HG02852 (cell line): Measurements from ENCODE around the gene SHROOM3.
A peak's percentile ranks its signal among the peaks of the same experiment; 100 is the strongest.

ENCODE experiments used
- ATAC-seq: cut with Tn5 transposase; IDR thresholded peaks from one replicate; pipeline ENCODE4 v1.9.1; 2021; ENCODE audit warnings: mild to moderate bottlenecking, moderate library complexity; ENCODE audit not compliant: unreplicated experiment

Gene SHROOM3

DNA sequence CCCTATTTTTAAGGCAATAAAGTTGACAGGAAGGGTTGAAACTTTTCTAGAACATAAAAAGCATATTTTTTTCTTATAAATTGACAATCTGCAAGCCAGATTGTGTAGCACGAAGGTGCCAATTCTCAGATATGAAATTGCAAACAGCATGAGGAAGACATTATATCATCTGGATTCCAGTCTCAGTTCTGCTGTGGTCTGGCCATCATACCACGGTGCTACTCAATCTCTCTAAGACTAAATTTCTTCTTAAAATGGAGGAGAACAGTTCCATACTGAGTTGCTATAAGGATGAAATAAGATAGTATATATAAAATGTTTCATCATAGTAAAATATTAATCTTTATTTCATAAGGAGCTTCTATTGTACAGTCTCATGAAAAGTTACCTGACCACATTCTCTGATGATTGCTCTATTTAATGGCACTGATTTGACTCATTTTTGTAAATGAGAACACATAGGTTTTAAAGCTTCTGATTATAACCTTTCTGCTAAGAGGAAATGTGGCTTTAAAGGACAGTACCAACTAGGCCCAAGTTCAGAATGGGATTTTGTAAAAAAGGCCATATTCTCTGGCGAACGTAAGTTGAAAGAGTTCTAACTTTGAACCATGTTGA lies 127.9 kb downstream of the SHROOM3 start:
- no peak for ATAC-seq

DNA sequence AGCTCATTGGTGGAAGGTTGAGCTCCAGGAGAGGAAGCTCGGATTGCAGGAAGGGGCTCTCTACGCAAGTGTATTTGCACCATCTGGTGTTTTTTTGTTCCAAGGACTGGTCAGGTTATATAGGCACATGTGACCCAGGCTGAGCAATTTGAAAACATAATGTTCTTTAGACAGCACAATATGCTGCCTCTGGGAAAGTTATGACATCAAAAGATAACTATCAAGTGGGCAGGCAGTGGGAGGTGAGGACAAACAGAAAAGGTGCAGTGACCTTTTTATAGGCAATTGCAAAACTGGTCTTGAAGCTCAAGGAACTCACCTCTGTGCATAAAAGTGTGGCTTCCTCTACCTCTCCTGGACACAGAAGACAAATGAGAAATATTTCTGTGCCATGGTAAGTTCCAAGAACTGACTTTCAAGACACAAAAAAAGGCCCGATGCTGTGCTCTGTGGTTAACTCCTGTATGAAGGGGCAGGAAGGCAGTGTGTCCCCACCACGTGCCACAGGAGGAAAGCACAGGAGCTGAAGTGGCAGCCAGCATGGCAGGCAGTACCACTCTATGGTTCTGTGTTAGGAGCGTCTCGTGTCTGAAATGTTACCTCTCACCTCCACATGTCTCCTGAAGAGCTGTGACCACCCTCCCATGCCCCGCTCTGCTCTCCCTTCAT lies 128.6 kb downstream of the SHROOM3 start:
- no peak for ATAC-seq

DNA sequence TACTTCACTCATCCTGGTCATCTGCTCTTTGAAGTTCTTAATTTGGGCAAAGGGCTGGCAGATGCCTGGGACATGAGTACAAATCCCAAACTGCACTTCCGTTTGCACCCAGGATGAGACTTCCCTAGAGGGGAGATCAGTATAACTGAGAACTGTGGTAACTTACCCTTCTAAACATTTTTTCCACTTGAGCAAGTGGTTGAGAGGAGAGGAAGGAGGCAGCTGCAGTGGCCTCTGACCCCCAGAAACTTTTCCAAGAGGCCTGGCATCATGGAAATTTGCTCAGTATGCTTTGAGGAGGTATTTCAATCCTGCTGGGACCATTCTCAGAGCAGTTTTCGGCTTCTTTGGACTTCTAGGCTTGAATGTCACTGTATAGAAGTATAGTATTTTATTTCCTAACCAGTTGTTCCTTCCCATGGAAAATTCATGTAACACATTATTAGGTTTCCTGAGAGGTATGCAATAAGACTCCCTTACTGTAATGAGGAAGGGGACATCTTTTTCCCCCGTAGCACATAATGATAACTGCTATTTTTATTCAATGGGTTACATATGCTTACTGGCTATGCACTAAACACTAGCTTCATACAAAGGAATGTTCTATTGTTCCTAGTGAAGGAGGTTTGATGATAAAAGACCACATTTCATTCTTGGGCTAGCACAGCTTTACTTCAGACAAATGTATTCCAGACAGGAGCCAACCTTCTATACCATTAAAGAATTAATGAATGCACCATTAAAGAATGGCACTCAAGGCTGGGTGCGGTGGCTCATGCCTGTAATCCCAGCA lies 129.3 kb downstream of the SHROOM3 start:
- no peak for ATAC-seq

DNA sequence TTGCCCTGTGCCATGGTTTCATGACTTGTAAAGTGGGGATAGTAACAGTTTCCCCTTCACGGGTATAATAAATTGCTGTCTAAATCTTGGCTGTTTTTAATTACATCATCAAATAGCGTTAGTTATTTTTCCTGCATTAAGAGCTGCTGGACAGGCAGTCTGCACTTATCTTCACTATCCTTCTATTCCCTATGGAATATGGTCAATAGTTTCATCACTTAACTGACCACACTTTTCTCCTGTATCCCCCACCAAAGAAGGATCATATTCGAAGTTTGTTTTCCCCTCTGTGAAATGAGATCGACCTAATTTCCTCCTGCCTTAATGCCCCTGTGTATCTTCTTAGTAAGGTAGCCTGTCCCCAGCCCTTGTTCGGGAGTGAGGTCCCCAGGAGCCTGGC lies 133.2 kb downstream of the SHROOM3 start:
- ATAC-seq: no peak

DNA sequence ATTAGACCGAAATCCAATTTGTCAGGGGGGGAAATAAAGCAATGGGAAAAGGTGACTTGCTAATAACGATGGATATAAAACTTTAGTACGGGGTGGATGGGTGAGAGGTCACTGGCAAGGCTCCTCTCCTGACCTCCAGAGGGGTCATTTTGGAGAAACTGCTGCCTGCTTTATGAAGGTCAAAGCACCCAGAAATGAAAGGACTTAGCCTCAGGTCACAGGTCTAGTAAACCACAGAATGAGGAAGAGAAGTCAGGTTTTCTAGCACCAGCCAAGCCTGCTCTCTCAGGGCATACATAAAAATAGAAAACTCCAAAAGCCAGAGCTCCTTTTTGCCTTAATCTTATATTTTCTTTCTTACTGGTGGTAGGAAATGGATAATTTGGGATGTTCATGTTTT lies 134.2 kb downstream of the SHROOM3 start:
- no peak for ATAC-seq

DNA sequence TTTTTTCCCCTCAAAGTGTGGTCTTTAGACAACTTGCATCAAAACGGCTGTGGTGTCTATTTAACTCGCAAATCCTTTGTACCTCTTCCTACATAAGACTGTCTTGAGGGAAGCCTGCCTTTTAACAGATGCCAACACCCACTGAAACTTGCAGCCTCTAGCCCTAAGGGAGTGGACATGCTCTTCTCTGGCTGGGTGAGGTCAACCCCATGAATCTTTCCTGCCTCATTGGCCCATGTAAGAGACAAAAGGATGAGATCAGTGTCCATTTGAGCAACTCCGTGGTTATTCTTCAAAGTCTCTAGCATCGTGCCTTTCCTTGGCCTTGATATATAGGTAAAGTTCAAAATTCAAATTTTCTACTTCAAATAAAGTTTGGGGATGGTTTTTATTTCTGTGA lies 134.7 kb downstream of the SHROOM3 start:
- ATAC-seq: no peak

DNA sequence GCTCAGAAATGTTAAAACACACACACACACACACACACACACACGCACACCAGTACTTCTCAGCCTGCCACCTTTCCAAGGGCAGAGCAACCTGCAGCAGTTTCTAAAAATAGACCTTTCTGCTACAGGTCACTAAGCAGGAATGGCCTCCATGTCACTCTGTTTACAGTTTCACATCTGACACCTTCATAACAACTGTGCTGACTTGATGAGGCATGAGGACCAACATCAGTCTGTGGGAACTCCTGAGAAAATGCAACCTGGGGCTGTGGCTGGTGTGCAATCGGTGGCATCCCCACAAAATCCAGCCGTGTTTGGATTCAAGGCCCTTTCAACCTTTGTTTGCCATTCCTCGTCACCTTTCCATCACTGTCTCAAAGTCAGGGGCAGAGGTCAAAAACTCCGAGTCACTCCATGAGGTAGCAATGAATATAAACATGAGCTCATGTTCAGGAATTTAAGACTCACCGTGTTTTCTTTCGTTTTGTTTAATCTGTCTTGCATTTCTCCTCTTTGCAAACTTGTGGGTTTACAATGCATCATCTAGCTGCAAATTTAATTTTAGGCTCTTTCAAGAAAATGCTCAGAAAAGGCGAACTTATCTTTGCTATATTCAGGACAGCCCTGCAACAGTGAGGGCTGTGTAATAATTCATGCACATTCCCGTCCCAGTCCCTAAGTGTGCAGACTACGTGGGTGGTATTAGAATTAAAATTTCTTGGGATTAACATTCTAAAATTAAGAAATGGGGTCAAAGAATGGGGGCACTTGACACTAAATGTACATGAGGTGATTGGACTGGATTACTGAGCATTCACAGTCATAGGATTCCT lies 135.3 kb downstream of the SHROOM3 start:
- no peak for ATAC-seq

DNA sequence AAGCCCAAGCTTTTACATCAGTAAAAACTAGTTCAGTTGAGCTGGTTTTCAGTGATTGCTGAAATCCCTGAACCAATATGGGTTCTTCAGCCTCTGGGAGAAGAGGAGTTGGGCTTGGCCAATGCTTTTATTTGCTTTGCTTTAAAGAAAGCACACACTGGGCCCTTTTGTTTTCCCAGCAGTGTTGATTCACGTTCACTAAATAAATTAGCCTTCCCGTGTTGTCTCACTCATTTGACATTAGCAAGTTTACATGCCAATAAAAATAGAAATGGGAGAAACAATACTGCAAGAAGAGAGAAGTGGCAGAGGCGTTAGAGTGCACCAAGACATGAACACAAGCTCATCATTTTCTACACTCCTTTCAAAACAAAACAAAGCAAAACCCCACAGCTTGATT lies 136.2 kb downstream of the SHROOM3 start:
- ATAC-seq: no peak

DNA sequence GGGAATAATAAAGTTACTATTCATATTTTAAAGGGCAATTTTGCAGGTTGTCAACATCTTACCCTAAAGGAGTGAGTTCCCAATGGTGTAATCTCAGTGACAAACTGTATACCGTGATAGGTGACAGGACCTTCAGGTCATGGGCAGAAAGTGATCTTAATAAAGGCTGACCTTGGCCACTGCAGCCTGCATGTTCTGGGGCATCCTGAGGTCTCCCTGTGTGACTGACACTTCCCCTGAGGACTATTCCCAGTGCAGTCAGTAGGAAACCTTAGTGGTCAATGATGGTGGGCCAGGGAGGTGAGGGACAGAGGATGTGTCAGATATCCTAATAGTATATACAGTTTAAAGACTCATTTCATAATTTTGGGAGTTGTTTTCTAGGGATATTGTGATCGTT lies 137.2 kb downstream of the SHROOM3 start:
- ATAC-seq: no peak

DNA sequence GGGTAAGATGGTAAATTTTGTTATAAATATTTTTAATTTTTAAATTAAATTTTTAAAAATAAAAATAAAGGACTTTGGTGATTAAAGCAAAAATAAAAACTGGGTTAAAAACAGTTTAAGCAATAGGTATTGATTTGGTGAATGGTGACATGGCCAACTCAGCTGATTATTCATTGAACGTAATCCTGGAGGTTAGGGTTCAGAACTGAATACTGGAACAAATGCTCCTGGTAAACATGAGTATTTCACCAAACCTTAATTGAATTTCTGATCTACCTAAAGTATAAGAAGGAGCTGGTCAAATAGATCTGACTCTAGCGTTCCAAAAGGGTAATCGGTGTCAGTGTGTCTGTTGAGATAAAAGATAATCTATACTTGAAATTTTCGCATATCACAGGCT lies 141.8 kb downstream of the SHROOM3 start:
- ATAC-seq: no peak

DNA sequence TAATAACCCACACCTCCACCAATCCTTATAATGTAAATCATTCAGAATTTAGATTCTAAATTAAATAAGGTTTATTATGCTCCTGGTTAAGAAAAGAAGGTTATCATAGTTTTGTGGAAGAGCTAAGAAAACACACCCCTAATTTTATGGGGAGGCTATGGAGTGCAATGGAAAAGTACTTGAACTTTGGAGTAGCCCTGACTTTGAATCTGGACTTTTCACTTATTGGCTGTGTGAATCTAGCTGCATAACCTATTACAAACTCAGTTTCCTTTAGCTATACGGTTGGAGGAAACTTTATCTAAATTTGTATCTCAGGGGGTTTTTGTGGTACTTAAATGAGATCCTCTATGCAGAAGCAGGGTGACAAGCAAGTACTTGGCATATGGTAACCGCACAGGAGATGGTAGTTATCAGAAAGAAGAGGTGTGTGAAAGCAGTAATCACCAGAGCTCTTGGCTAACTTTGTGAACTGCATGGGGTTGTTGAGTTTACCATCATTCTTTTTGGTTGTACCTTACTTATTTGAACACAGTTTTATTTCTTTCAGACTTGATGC lies 143.1 kb downstream of the SHROOM3 start:
- ATAC-seq: no peak

DNA sequence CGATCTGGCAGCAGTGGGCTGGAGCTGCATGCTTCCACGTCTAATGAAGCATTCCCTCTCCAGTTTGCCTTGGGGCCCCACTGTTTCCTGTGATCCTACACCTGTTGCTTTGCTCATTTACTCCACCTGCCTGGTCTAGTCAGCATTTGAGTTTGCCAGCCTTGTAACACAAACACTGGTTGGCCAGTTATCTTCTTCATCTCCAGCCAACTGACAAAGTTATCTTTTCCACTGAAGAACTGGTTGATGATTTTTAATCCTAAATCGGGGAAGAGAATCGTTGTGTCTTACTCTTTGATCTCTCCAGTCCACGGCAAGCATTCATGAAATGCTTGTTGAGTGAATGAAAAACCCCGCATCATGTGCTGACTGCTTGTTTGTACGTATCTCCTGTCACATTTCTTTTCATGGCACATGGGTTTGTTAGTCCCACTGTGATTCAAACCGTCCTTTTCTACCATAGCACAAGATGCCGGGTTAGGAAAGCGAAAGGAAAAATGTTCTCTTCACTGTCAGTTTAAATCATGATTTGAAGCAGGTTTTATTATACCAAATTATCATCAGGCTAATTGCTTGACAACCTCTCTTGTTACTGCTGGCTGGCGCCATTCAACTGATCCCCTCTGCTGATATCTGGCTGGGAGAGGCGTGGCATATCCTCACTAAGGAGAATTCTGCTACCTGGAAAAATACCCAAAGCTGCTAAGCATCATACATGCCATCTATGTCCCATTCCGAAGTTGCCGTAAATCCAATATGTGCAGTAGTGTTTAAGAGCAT lies 144.8 kb downstream of the SHROOM3 start:
- ATAC-seq: no peak

DNA sequence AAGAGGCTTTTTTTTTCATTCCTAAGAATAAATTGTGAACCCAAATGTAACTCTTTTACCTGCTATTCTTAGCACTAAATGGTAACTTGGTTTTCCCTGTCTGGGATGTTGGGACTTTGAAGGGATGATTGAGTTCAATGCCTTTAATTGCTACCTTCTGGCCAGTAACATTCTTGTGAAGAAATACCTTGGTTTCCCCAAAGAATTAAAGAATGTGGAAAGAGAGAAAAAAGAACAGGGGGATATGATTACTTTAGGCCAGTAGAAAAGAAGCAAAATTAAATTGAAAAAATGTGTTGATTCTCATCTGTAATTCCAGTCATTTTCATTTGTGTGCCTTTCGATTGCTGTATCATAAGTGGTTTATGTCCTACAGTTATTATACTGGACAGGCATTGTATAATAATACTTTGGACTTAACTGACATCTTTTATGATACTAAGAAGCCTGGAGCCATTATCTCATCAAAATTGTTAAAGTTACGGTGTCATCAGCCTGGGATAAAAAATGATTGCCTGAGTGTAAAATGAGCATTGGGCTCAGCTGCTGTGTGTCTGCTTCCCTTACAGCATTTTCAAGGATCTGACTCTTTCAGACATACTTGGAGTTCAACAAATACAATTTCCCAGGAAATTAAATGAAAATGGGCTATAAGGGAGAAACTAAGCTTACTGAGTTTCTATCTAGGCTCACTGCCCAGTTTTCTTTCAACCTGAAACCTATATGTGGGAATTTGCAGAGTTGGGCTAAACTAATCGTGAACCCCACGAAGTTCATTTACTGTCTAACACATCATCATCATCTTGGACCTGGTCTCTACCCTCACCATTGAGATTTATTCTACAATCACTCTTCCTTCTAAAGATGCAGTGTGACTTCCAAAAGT lies 146.3 kb downstream of the SHROOM3 start:
- ATAC-seq: no peak

DNA sequence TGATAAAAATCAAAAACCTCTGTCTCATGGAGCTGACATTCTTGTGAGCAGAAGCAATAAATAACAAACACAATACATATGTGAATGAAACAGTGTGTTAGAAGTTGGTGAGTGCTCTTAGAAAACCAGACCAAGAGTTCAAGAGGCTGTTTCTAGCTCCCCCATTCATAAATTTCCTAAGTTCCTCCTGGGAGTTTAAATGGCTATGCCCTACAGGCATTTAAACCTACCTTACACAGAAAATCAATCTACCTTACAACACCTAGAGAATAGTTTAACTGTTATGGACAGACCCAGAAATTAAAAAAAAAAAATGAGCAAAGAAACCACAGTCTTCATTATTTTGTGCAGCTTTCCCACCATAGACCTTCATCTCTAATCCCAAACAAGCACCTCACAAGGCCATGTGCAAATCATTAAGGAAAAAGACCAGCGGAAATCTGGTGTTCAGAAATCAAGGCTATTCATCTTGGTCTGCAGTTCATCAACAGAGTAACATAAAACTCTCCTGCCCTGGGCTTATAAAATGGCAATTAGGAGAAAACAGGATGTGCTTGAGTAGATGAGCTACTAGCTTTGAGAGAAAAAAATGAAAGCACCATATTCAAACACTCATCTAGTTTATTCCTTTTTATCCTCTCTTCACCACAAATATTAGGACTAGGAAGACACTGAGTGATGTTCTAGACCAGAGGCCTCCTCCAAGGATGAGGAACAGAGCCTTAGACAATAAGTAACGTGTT lies 147.2 kb downstream of the SHROOM3 start:
- ATAC-seq: no peak

DNA sequence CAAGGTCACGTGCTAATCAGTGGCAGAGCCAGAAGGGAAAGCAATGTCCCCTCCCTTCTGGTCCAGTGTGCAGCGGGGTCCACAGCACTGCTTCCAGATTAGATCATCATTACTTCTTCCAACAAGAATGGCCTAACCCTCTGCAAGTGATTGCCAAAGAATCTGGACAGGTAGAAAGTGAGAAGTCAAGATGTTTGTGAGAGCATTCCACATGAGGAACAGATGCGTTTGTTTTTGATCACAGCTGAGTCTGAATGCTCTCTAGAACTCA lies 147.7 kb downstream of the SHROOM3 start:
- ATAC-seq: no peak

DNA sequence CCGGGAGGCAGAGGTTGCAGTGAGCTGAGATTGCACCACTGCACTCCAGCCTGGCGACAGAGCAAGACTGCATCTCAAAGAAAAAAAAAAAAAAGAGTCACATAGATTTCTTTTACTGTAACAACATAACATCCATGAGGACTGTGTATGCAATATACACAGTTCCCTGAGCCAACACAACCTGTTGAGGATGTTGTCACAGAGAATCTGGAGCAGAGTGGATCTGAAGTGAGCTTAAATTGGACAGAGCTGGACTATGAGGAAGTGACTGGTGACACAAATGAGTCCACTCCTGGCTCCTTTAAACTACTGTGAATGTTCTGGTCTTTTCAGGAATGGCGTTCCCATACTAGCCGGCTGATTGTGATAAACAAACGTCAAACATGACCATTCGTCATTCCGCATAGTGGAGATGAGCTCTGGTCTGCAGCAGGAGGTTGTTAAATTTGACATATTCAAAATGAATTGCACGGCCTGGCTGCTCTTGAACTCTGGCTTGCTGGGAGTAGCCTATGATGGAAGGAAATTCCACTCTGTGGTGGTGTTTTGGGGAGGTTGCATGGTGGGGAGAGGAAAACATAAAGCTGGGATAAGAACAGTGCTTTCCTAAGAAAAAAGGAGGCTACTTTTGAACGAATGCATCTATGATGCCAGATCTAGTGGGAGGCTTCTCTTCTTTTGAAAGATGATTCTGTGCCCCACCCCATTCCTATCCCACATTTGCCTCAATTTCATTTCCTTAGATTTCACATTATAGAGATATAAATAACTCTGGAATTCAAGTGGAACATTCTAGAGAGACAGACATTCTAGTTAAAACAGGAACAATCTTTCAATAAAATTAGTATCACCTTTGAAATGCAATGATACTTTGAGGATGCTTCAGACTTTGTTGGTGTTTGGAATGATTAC lies 149.5 kb downstream of the SHROOM3 start:
- ATAC-seq: no peak

DNA sequence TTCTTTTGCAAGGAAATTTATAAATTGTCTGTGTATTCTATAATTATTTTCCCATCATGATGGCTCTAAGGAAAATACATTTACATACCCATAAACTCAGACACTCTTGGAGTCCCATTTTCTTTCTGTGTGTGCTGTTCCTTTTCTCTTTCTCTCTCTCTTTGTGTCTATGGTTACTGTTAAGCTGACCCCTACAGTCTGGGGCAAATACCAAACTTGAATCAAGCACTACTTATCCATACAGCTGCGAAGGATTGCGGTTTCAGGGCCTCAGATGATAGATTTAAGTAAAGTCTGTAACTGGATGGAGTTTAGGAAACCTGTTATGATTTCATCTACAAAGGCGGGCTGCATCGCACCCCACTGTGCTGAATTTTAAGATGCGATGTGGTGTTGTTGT lies 150.2 kb downstream of the SHROOM3 start:
- no peak for ATAC-seq

DNA sequence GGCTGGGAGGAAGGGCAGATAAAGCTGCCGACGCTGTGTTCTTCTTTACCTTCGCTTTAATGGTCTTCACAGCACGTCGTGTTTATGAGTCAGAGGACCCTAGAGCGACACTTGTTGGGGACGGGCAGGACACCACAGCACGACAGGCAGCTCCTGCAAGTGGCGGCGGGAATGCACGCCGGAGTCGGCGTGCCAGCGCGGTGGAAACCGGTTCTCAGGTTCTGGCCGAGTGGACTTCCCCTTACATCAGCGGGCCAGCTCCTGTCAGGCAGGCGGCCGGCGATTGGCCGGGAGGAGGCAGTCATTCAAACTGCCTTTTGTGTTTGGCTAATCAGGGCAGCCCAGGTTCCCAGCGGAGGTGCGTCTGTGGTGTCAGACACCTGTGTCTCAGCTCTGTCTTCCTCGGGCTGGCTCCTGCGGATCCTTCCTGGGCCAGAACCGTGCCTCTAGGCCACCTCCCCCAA lies 150.9 kb downstream of the SHROOM3 start:
- ATAC-seq: peak; percentile 87
